GM12875 (cell line): ENCODE data around the gene SREBF2.

ENCODE experiments used
- H3K4me3 ChIP-seq: one replicate; pipeline ENCODE4 v1.5.1; 2011; ENCODE audit warnings: low read depth, low read length, control low read depth
- CTCF ChIP-seq: IDR thresholded peaks from 2 replicates; pipeline ENCODE4 v1.5.1; 2011; ENCODE audit warnings: low read depth, mild to moderate bottlenecking, control low read depth, inconsistent platforms, low read length, moderate library complexity, borderline replicate concordance; ENCODE audit not compliant: insufficient read depth

SREBF2 gene

GRCh38 chr22:41876675-41877074 lies 43.8 kb downstream of the SREBF2 start:
- no peak for TF ChIP-seq CTCF
- no peak overlapping the region for H3K4me3 ChIP-seq

GRCh38 chr22:41880653-41881052 lies 47.7 kb downstream of the SREBF2 start:
- TF ChIP-seq CTCF = no peak
- no peak overlapping the region for H3K4me3 ChIP-seq

- no peak for TF ChIP-seq CTCF
- H3K4me3 ChIP-seq = no peak overlapping the region
These were observed 50.5 kb downstream of the SREBF2 start for GRCh38 chr22:41883400-41883799.

GRCh38 chr22:41885116-41885515 lies 52.2 kb downstream of the SREBF2 start:
- no peak for TF ChIP-seq CTCF
- H3K4me3 ChIP-seq = no peak overlapping the region

GRCh38 chr22:41885516-41885915 lies 52.6 kb downstream of the SREBF2 start:
- TF ChIP-seq CTCF = no peak

GRCh38 chr22:41888627-41889200 lies 55.8 kb downstream of the SREBF2 start:
- no peak for TF ChIP-seq CTCF
- H3K4me3 ChIP-seq = no peak overlapping the region

More at GRCh38 chr22:41885516-41885915, 52.6 kb downstream of the SREBF2 start:
- no peak overlapping the region for H3K4me3 ChIP-seq

- no peak overlapping the region for H3K4me3 ChIP-seq
These were observed 58.5 kb downstream of the SREBF2 start for GRCh38 chr22:41891407-41891806.

More at GRCh38 chr22:41891407-41891806, 58.5 kb downstream of the SREBF2 start:
- TF ChIP-seq CTCF = no peak
